HG03342 (cell line): ENCODE measurements around the gene NTPCR.
"Not testable (repeated sequence)": the region's sequence is repeated elsewhere in the genome, so short reads cannot be mapped to it uniquely, and the experiment has no call there.

Source experiments
- ATAC-seq: cut with Tn5 transposase; IDR thresholded peaks from one replicate; pipeline ENCODE4 v1.9.1; 2021; ENCODE audit warnings: mild to moderate bottlenecking, moderate library complexity; ENCODE audit not compliant: unreplicated experiment

Gene NTPCR

GRCh38 chr1:232983375-232983774 is 33.0 kb downstream of the NTPCR start:
- no peak for ATAC-seq

- ATAC-seq = no peak
Measured at GRCh38 chr1:232983817-232984567, 33.6 kb downstream of the NTPCR start.

- no peak for ATAC-seq
Measured at GRCh38 chr1:232984577-232985425, 34.4 kb downstream of the NTPCR start.

- no peak for ATAC-seq
Measured at GRCh38 chr1:232985882-232986526, 35.6 kb downstream of the NTPCR start.

- ATAC-seq = no peak
Measured at GRCh38 chr1:232986527-232986922, 36.1 kb downstream of the NTPCR start.

GRCh38 chr1:232987046-232987773 is 36.8 kb downstream of the NTPCR start:
- no peak for ATAC-seq

GRCh38 chr1:232987774-232988140 is 37.3 kb downstream of the NTPCR start:
- no peak for ATAC-seq

- ATAC-seq = no peak
Measured at GRCh38 chr1:232988572-232989040, 38.2 kb downstream of the NTPCR start.

GRCh38 chr1:232990176-232991128 is 40.0 kb downstream of the NTPCR start:
- ATAC-seq = no peak

- ATAC-seq = no peak
Measured at GRCh38 chr1:232991238-232991637, 40.8 kb downstream of the NTPCR start.

GRCh38 chr1:232992227-232992626 is 41.8 kb downstream of the NTPCR start:
- no peak for ATAC-seq

- ATAC-seq = no peak
Measured at GRCh38 chr1:232993555-232993954, 43.1 kb downstream of the NTPCR start.

- ATAC-seq = no peak
Measured at GRCh38 chr1:232995189-232995588, 44.8 kb downstream of the NTPCR start.

- ATAC-seq = no peak
Measured at GRCh38 chr1:232996143-232996542, 45.7 kb downstream of the NTPCR start.

GRCh38 chr1:232998138-232998537 is 47.7 kb downstream of the NTPCR start:
- no peak for ATAC-seq

- ATAC-seq = no peak
Measured at GRCh38 chr1:232998646-232999045, 48.2 kb downstream of the NTPCR start.

- ATAC-seq = no peak
Measured at GRCh38 chr1:232999956-233000625, 49.7 kb downstream of the NTPCR start.

- not testable (repeated sequence) for ATAC-seq
Measured at GRCh38 chr1:233003638-233004037, 53.2 kb downstream of the NTPCR start.

GRCh38 chr1:233004451-233004850 is 54.0 kb downstream of the NTPCR start:
- ATAC-seq = no peak
